ENCODE data around the gene ALK. TPM values are rescaled to one million over a fixed set of nuclear protein-coding genes. Genes with fewer than 3 reads are reported as not detected.

ALK gene
- total RNA-seq, 2 donors from 2014 or later: 0.06 to 0.25 TPM

- intact Hi-C loops (cut with DNase I, micrococcal nuclease): no loop called here
- ATAC-seq (peak; percentile 30), DNase-seq (peak in 1 of 2 donors; percentile 24)
These were observed 606.4 kb downstream of the ALK start for GRCh38 chr2:29314816-29315571.

- no peak for ATAC-seq
These were observed 609.9 kb downstream of the ALK start for GRCh38 chr2:29311458-29311857.

GRCh38 chr2:29310650-29311348, 610.6 kb downstream of the ALK start:
- intact Hi-C loops (cut with DNase I, micrococcal nuclease): no loop called here
- ATAC-seq: no peak
- no peak for DNase-seq

More at GRCh38 chr2:29311458-29311857, 609.9 kb downstream of the ALK start:
- intact Hi-C loops (cut with DNase I, micrococcal nuclease): no loop called here
- no peak for DNase-seq

GRCh38 chr2:29309090-29310029, 612.0 kb downstream of the ALK start:
- DNase-seq (peak in 1 of 2 donors; percentile 40), ATAC-seq (peak; percentile 65)
- intact Hi-C loops (cut with DNase I, micrococcal nuclease): no loop called here

- intact Hi-C loops (cut with DNase I, micrococcal nuclease): no loop called here
These were observed 613.0 kb downstream of the ALK start for GRCh38 chr2:29308366-29308765.

GRCh38 chr2:29307519-29307918, 613.9 kb downstream of the ALK start:
- intact Hi-C loops (cut with DNase I, micrococcal nuclease): no loop called here

More at GRCh38 chr2:29308366-29308765, 613.0 kb downstream of the ALK start:
- DNase-seq (no peak), ATAC-seq (no peak)

GRCh38 chr2:29305762-29306161, 615.6 kb downstream of the ALK start:
- intact Hi-C loops (cut with DNase I, micrococcal nuclease): no loop called here
- DNase-seq (no peak), ATAC-seq (no peak)

More at GRCh38 chr2:29307519-29307918, 613.9 kb downstream of the ALK start:
- DNase-seq (no peak), ATAC-seq (no peak)

GRCh38 chr2:29304399-29305060, 616.9 kb downstream of the ALK start:
- intact Hi-C loops (cut with DNase I, micrococcal nuclease): no loop called here
- no peak for DNase-seq
- no peak for ATAC-seq

- intact Hi-C loops (cut with DNase I, micrococcal nuclease): no loop called here
These were observed 624.8 kb downstream of the ALK start for GRCh38 chr2:29296585-29296984.

GRCh38 chr2:29295845-29296244, 625.5 kb downstream of the ALK start:
- intact Hi-C loops (cut with DNase I, micrococcal nuclease): no loop called here
- DNase-seq: peak in 1 of 2 donors; percentile 5
- ATAC-seq: no peak

More at GRCh38 chr2:29296585-29296984, 624.8 kb downstream of the ALK start:
- ATAC-seq (no peak), DNase-seq (no peak)

GRCh38 chr2:29293830-29294438, 627.5 kb downstream of the ALK start:
- no peak for ATAC-seq
- intact Hi-C loops (cut with DNase I, micrococcal nuclease): no loop called here
- DNase-seq: peak in 1 of 2 donors; percentile 25

GRCh38 chr2:29290293-29291047, 630.9 kb downstream of the ALK start:
- no peak for DNase-seq
- no peak for ATAC-seq
- intact Hi-C loops (cut with DNase I, micrococcal nuclease): no loop called here

- ATAC-seq (no peak), DNase-seq (no peak)
- intact Hi-C loops (cut with DNase I, micrococcal nuclease): no loop called here
These were observed 636.7 kb downstream of the ALK start for GRCh38 chr2:29284671-29285070.

- intact Hi-C loops (cut with DNase I, micrococcal nuclease): no loop called here
- no peak for ATAC-seq
- no peak for DNase-seq
These were observed 639.5 kb downstream of the ALK start for GRCh38 chr2:29281916-29282247.

GRCh38 chr2:29281086-29281915, 640.1 kb downstream of the ALK start:
- DNase-seq (no peak), ATAC-seq (no peak)
- intact Hi-C loops (cut with DNase I, micrococcal nuclease): no loop called here

GRCh38 chr2:29278966-29279365, 642.4 kb downstream of the ALK start:
- no peak for ATAC-seq
- intact Hi-C loops (cut with DNase I, micrococcal nuclease): no loop called here
- DNase-seq: no peak

- intact Hi-C loops (cut with DNase I, micrococcal nuclease): no loop called here
- DNase-seq (no peak), ATAC-seq (no peak)
These were observed 645.2 kb downstream of the ALK start for GRCh38 chr2:29276151-29276550.

Data from left colon (tissue), 2 donors.